Liver (tissue), 9 donors: Measurements from ENCODE around the gene PACSIN2. TPM values are rescaled to one million over a fixed set of nuclear protein-coding genes. Genes with fewer than 3 reads are reported as not detected.

Experiments
- DNase-seq: peaks from one replicate; pipeline ENCODE4 v3.0.0-alpha.2; 2017; ENCODE audit warnings: low spot score
- H3K27ac ChIP-seq, 2 donors: one replicate each; pipeline ENCODE4 v1.7.0; 2013; ENCODE audit warnings: inconsistent platforms in 2 of 2, low read length in 2 of 2, control low read depth in 1 of 2, low read depth in 1 of 2, mild to moderate bottlenecking in 1 of 2
- H3K27me3 ChIP-seq, 4 donors: one replicate each; pipeline versions ENCODE4 v1.6.1 to v1.7.0; 2013; ENCODE audit warnings: low read length in 3 of 4, inconsistent platforms in 1 of 4, mild to moderate bottlenecking in 1 of 4, moderate library complexity in 1 of 4; ENCODE audit not compliant: control insufficient read depth in 4 of 4, insufficient read depth in 4 of 4
- H3K36me3 ChIP-seq, 4 donors: one replicate each; pipeline versions ENCODE4 v1.6.1 to v1.7.0; 2013; ENCODE audit warnings: low read length in 3 of 4, mild to moderate bottlenecking in 3 of 4, low read depth in 1 of 4, moderate library complexity in 1 of 4; ENCODE audit not compliant: control insufficient read depth in 4 of 4, insufficient read depth in 3 of 4
- H3K4me1 ChIP-seq, 4 donors: one replicate each; pipeline versions ENCODE4 v1.6.1 to v1.7.0; 2013; ENCODE audit warnings: low read length in 3 of 4, mild to moderate bottlenecking in 3 of 4, moderate library complexity in 1 of 4; ENCODE audit not compliant: control insufficient read depth in 4 of 4, insufficient read depth in 4 of 4
- H3K4me3 ChIP-seq, 3 donors: one replicate each; pipeline versions ENCODE4 v1.6.1 to v1.7.0; 2013; ENCODE audit warnings: low read length in 3 of 3, control low read depth in 1 of 3, low read depth in 1 of 3, mild to moderate bottlenecking in 1 of 3
- H3K9ac ChIP-seq, 2 donors: one replicate each; pipeline ENCODE4 v1.7.0; 2013; ENCODE audit warnings: low read length in 2 of 2, mild to moderate bottlenecking in 2 of 2, moderate library complexity in 2 of 2, control low read depth in 1 of 2, low read depth in 1 of 2
- H3K9me3 ChIP-seq, 4 donors: one replicate each; pipeline versions ENCODE4 v1.6.1 to v1.7.0; 2013; ENCODE audit warnings: low read length in 3 of 4; ENCODE audit not compliant: control insufficient read depth in 4 of 4
- ATF3 ChIP-seq: IDR thresholded peaks from 2 replicates; pipeline ENCODE4 v1.6.1; 2016; ENCODE audit warnings: antibody characterized with exemption
- CTCF ChIP-seq: fragments of 150-350 bp; IDR thresholded peaks from 2 replicates; pipeline ENCODE4 v1.5.1; 2017; ENCODE audit warnings: improper control_type of control experiment, low read depth, low read length; ENCODE audit not compliant: missing input control
- EGR1 ChIP-seq, 2 donors: IDR thresholded peaks; 2 replicates each; pipeline ENCODE4 v1.6.1; 2016 to 2018; ENCODE audit warnings: antibody characterized with exemption in 2 of 2, low read depth in 2 of 2
- FOXA1 ChIP-seq: IDR thresholded peaks from 2 replicates; pipeline ENCODE4 v1.6.1; 2016; ENCODE audit warnings: antibody characterized with exemption
- FOXA2 ChIP-seq: IDR thresholded peaks from 2 replicates; pipeline ENCODE4 v1.6.1; 2016; ENCODE audit warnings: antibody characterized with exemption
- GABPA ChIP-seq, 2 donors: IDR thresholded peaks in 1 of 2; conservative IDR thresholded peaks in 1 of 2; 2 replicates each; pipeline ENCODE4 v1.6.1; 2016; ENCODE audit warnings: antibody characterized with exemption in 2 of 2, mild to moderate bottlenecking in 1 of 2, moderate library complexity in 1 of 2
- HNF4A ChIP-seq, 2 donors: conservative IDR thresholded peaks; 2 replicates each; pipeline ENCODE4 v1.6.1; 2016; ENCODE audit warnings: antibody characterized with exemption in 2 of 2, mild to moderate bottlenecking in 2 of 2
- HNF4G ChIP-seq: IDR thresholded peaks from 2 replicates; pipeline ENCODE4 v1.6.1; 2016; ENCODE audit warnings: antibody characterized with exemption
- JUND ChIP-seq, 2 donors: IDR thresholded peaks; 2 replicates each; pipeline ENCODE4 v1.6.1; 2016; ENCODE audit warnings: antibody characterized with exemption in 2 of 2
- MAX ChIP-seq: IDR thresholded peaks from 2 replicates; pipeline ENCODE4 v1.6.1; 2016; ENCODE audit warnings: antibody characterized with exemption
- NR2F2 ChIP-seq: IDR thresholded peaks from 2 replicates; pipeline ENCODE4 v1.6.1; 2016; ENCODE audit warnings: antibody characterized with exemption
- RAD21 ChIP-seq, 2 donors: IDR thresholded peaks; 2 replicates each; pipeline ENCODE4 v1.6.1; 2016; ENCODE audit warnings: antibody characterized with exemption in 2 of 2, mild to moderate bottlenecking in 2 of 2
- REST ChIP-seq: IDR thresholded peaks from 2 replicates; pipeline ENCODE4 v1.6.1; 2016; ENCODE audit warnings: antibody characterized with exemption, mild to moderate bottlenecking
- RXRA ChIP-seq, 2 donors: IDR thresholded peaks; 2 replicates each; pipeline ENCODE4 v1.6.1; 2017 to 2018; ENCODE audit warnings: antibody characterized with exemption in 2 of 2, mild to moderate bottlenecking in 1 of 2
- SP1 ChIP-seq: IDR thresholded peaks from 2 replicates; pipeline ENCODE4 v1.6.1; 2018; ENCODE audit warnings: antibody characterized with exemption, mild to moderate bottlenecking
- TAF1 ChIP-seq: conservative IDR thresholded peaks from 2 replicates; pipeline ENCODE4 v1.6.1; 2016; ENCODE audit warnings: antibody characterized with exemption, mild to moderate bottlenecking
- YY1 ChIP-seq: IDR thresholded peaks from 2 replicates; pipeline ENCODE4 v1.6.1; 2016; ENCODE audit warnings: antibody characterized with exemption, mild to moderate bottlenecking
- ZBTB33 ChIP-seq: IDR thresholded peaks from 2 replicates; pipeline ENCODE4 v1.6.1; 2016; ENCODE audit warnings: antibody characterized with exemption
- WGBS: extraction: QIAGEN DNeasy Blood & Tissue Kit; methylation state at CpG from one replicate; pipeline ENCODE4 v1.1.7; 2013; 5-methylcytosine and 5-hydroxymethylcytosine counted together
- polyA plus RNA-seq, 2 donors: library from polyadenylated mRNA; stranded (reverse) in 1 of 2; unstranded in 1 of 2; fragments of 200-250 nt in 1 of 2; fragments of >200 nt in 1 of 2; fragmentation: Nextera tagmentation in 1 of 2; extraction: Ambion mirVana in 1 of 2; gene quantifications; one replicate each; pipeline versions ENCODE4 v1.2.1 to v1.2.3, GENCODE V29; 2013 to 2015
- total RNA-seq, 2 donors: library from RNA; depleted of rRNA; stranded (reverse); fragments of >200 nt; gene quantifications; one replicate each; pipeline ENCODE4 v1.2.3, GENCODE V29; 2014
- donor health status: healthy.
- donor health status: healthy.
- donor health status: healthy.
- donor health status: healthy.
- donor health status: healthy.

Gene PACSIN2
- total and polyA plus RNA-seq, 4 donors = 9.1 to 31.4 (median 17.0) TPM

- H3K36me3 ChIP-seq = no peaks in the 10 kb centered on the region
- H3K4me3 ChIP-seq = no peak overlapping the region
- no peaks in the 10 kb centered on the region for H3K9me3 ChIP-seq
- H3K27me3 ChIP-seq = no peaks in the 10 kb centered on the region
- H3K9ac ChIP-seq = no peak overlapping the region
- H3K4me1 ChIP-seq = peaks cover 0 to 23% (median 15%) of the 10 kb centered on the region in 4 donors
- no peak overlapping the region for H3K27ac ChIP-seq
- TF ChIP-seq FOXA2 = no peak
- TF ChIP-seq SP1 = no peak
- TF ChIP-seq MAX = no peak
- no peak for TF ChIP-seq NR2F2
- TF ChIP-seq HNF4A (conservative IDR thresholded peaks at IDR 0.05) = no peak
- TF ChIP-seq RXRA (IDR thresholded peaks at IDR 0.05) = no peak
- no peak for DNase-seq
- 92% methylated on average over 7 of the region's 7 CpGs for WGBS
These were observed 3.9 kb downstream of the PACSIN2 start for GRCh38 chr22:43011079-43011478.

- DNase-seq = no peak
- Histone ChIP-seq H3K9me3 (no peaks in the 10 kb centered on the region), H3K4me3 (no peak overlapping the region), H3K36me3 (no peaks in the 10 kb centered on the region), H3K27me3 (no peaks in the 10 kb centered on the region), H3K9ac (no peak overlapping the region), H3K4me1 (peaks cover 5 to 18% (median 13%) of the 10 kb centered on the region in 4 donors), H3K27ac (no peak overlapping the region)
- 94% methylated on average over 4 of the region's 4 CpGs for WGBS
- TF ChIP-seq NR2F2 (no peak), ATF3 (no peak), YY1 (no peak), RAD21 (IDR thresholded peaks at IDR 0.05) (no peak), HNF4G (no peak), EGR1 (IDR thresholded peaks at IDR 0.05; ENCODE audit: low read depth in 2 of 2) (no peak), FOXA1 (no peak), CTCF (no peak), TAF1 (no peak)
These were observed 5.5 kb downstream of the PACSIN2 start for GRCh38 chr22:43009444-43009843.

- H3K4me3 ChIP-seq = no peak overlapping the region
- H3K9ac ChIP-seq = no peak overlapping the region
- WGBS = 88% methylated on average over 4 of the region's 4 CpGs
- H3K27ac ChIP-seq = no peak overlapping the region
- H3K4me1 ChIP-seq = peaks cover 5 to 20% (median 17%) of the 10 kb centered on the region in 4 donors
- no peak for DNase-seq
- H3K36me3 ChIP-seq = no peaks in the 10 kb centered on the region
- H3K27me3 ChIP-seq = no peaks in the 10 kb centered on the region
- no peaks in the 10 kb centered on the region for H3K9me3 ChIP-seq
- TF ChIP-seq RXRA (IDR thresholded peaks at IDR 0.05) (no peak), JUND (IDR thresholded peaks at IDR 0.05) (no peak), GABPA (IDR thresholded peaks at IDR 0.05 in 1 of 2, conservative IDR thresholded peaks at IDR 0.05 in 1 of 2) (no peak), ZBTB33 (no peak), HNF4A (conservative IDR thresholded peaks at IDR 0.05) (no peak), FOXA2 (no peak), EGR1 (IDR thresholded peaks at IDR 0.05; ENCODE audit: low read depth in 2 of 2) (no peak), CTCF (no peak), NR2F2 (no peak), ATF3 (no peak), FOXA1 (no peak), REST (no peak), TAF1 (no peak), YY1 (no peak)
These were observed 6.0 kb downstream of the PACSIN2 start for GRCh38 chr22:43008921-43009320.
